ENCODE measurements around the gene MACC1. TPM values are rescaled to one million over a fixed set of nuclear protein-coding genes. Genes with fewer than 3 reads are reported as not detected.

The MACC1 gene
- total RNA-seq, 1 donor = 0.36 TPM

- Histone ChIP-seq H3K4me1 (ENCODE audit: insufficient read depth, low read length) (peaks cover 15% of the 10 kb centered on the region), H3K9me3 (ENCODE audit: low read depth, low read length) (no peaks in the 10 kb centered on the region), H3K36me3 (ENCODE audit: insufficient read depth, low read length) (no peaks in the 10 kb centered on the region), H3K27ac (ENCODE audit: low read depth, low read length) (no peak overlapping the region), H3K79me2 (ENCODE audit: insufficient read depth, low read length) (no peaks in the 10 kb centered on the region), H3K27me3 (ENCODE audit: insufficient read depth, low read length) (no peaks in the 10 kb centered on the region), H4K20me1 (ENCODE audit: insufficient read depth, low read length) (no peaks in the 10 kb centered on the region), H3K4me2 (ENCODE audit: insufficient read depth, low read length) (no peak overlapping the region), H3K4me3 (ENCODE audit: insufficient read depth, low read length) (no peak overlapping the region), H2AFZ (ENCODE audit: low read length) (peak overlapping the region; percentile 25)
- TF ChIP-seq CTCF (IDR thresholded peaks at IDR 0.05; ENCODE audit: extremely low read depth, low read depth, low read length) = no peak
- DNase-seq (ENCODE audit: insufficient read length, low spot score, missing footprints) = no peak
Observed at GRCh38 chr7:20197125-20197748, 19.9 kb downstream of the MACC1 start.

- H3K36me3 ChIP-seq (ENCODE audit: insufficient read depth, low read length) = no peaks in the 10 kb centered on the region
- no peaks in the 10 kb centered on the region for H3K9me3 ChIP-seq (ENCODE audit: low read depth, low read length)
- H3K27ac ChIP-seq (ENCODE audit: low read depth, low read length) = no peak overlapping the region
- no peak for DNase-seq (ENCODE audit: insufficient read length, low spot score, missing footprints)
- H3K4me1 ChIP-seq (ENCODE audit: insufficient read depth, low read length) = peaks cover 12% of the 10 kb centered on the region
- no peak overlapping the region for H2AFZ ChIP-seq (ENCODE audit: low read length)
- H3K79me2 ChIP-seq (ENCODE audit: insufficient read depth, low read length) = no peaks in the 10 kb centered on the region
- TF ChIP-seq CTCF (IDR thresholded peaks at IDR 0.05; ENCODE audit: extremely low read depth, low read depth, low read length) = no peak
- no peaks in the 10 kb centered on the region for H4K20me1 ChIP-seq (ENCODE audit: insufficient read depth, low read length)
- no peak overlapping the region for H3K4me3 ChIP-seq (ENCODE audit: insufficient read depth, low read length)
- no peak overlapping the region for H3K4me2 ChIP-seq (ENCODE audit: insufficient read depth, low read length)
- H3K27me3 ChIP-seq (ENCODE audit: insufficient read depth, low read length) = no peaks in the 10 kb centered on the region
Observed at GRCh38 chr7:20194343-20194995, 22.7 kb downstream of the MACC1 start.

GRCh38 chr7:20193873-20194272 is 23.3 kb downstream of the MACC1 start:
- no peak overlapping the region for H3K27ac ChIP-seq (ENCODE audit: low read depth, low read length)

More at GRCh38 chr7:20193873-20194272, 23.3 kb downstream of the MACC1 start:
- TF ChIP-seq CTCF (IDR thresholded peaks at IDR 0.05; ENCODE audit: extremely low read depth, low read depth, low read length) = no peak
- Histone ChIP-seq H4K20me1 (ENCODE audit: insufficient read depth, low read length) (no peaks in the 10 kb centered on the region), H2AFZ (ENCODE audit: low read length) (no peak overlapping the region), H3K4me1 (ENCODE audit: insufficient read depth, low read length) (peaks cover 7% of the 10 kb centered on the region), H3K4me2 (ENCODE audit: insufficient read depth, low read length) (no peak overlapping the region), H3K9me3 (ENCODE audit: low read depth, low read length) (no peaks in the 10 kb centered on the region), H3K79me2 (ENCODE audit: insufficient read depth, low read length) (no peaks in the 10 kb centered on the region), H3K27me3 (ENCODE audit: insufficient read depth, low read length) (no peaks in the 10 kb centered on the region), H3K4me3 (ENCODE audit: insufficient read depth, low read length) (no peak overlapping the region), H3K36me3 (ENCODE audit: insufficient read depth, low read length) (no peaks in the 10 kb centered on the region)
- DNase-seq (ENCODE audit: insufficient read length, low spot score, missing footprints) = no peak
